Measurements from ENCODE around the gene SALL1.

GRCh38 chr16:51114382-51114781, 36.7 kb downstream of the SALL1 start:
- TF ChIP-seq YY1 (IDR thresholded peaks at IDR 0.05; ENCODE audit: insufficient read depth, insufficient read length), result no peak
- no peak for TF ChIP-seq ZNF274 (IDR thresholded peaks at IDR 0.05; ENCODE audit: low read depth, low read length)
- no peak for TF ChIP-seq SUZ12 (IDR thresholded peaks at IDR 0.05; ENCODE audit: extremely low read depth, insufficient read depth, insufficient read length)

Data from NT2/D1 (cell line).